HEK293T (cell line): ENCODE data around the gene VEPH1.

Experiments used
- CTCF ChIA-PET: fragments of 350-600 bp; formaldehyde crosslinking; extraction: SDS; loops from one replicate; lab custom pipeline; 2021; ENCODE audit warnings: antibody characterized with exemption, inconsistent platforms; lab: Yijun Ruan, JAX
- POLR2A ChIA-PET: fragments of 350-600 bp; formaldehyde crosslinking; extraction: SDS; loops from one replicate; lab custom pipeline; 2020; ENCODE audit warnings: antibody characterized with exemption, inconsistent platforms; lab: Yijun Ruan, JAX
- DNase-seq: peaks from one replicate; pipeline ENCODE4 v3.0.0; 2012; ENCODE audit warnings: mixed read lengths; ENCODE audit errors: extremely low spot score
- ARNT ChIP-seq: fragments of 450-650 bp; IDR thresholded peaks from 2 replicates; pipeline ENCODE4 v1.6.1; 2017; ENCODE audit warnings: mild to moderate bottlenecking
- BHLHE40 ChIP-seq: fragments of 450-650 bp; IDR thresholded peaks from 2 replicates; pipeline ENCODE4 v1.6.1; 2016; ENCODE audit warnings: mild to moderate bottlenecking, moderate library complexity, borderline replicate concordance
- CTBP1 ChIP-seq: fragments of 450-650 bp; IDR thresholded peaks from 2 replicates; pipeline ENCODE4 v1.6.1; 2016; ENCODE audit warnings: borderline replicate concordance
- ELF4 ChIP-seq: fragments of 450-650 bp; IDR thresholded peaks from 2 replicates; pipeline ENCODE4 v1.6.1; 2017; ENCODE audit warnings: antibody characterized with exemption
- FOXA1 ChIP-seq: fragments of 450-650 bp; IDR thresholded peaks from 2 replicates; pipeline ENCODE4 v1.6.1; 2016; ENCODE audit warnings: mild to moderate bottlenecking
- FOXK2 ChIP-seq: fragments of 450-650 bp; IDR thresholded peaks from 2 replicates; pipeline ENCODE4 v1.6.1; 2016; ENCODE audit warnings: mild to moderate bottlenecking
- FOXM1 ChIP-seq: fragments of 450-650 bp; IDR thresholded peaks from 2 replicates; pipeline ENCODE4 v1.6.1; 2017; ENCODE audit warnings: mild to moderate bottlenecking, borderline replicate concordance
- HDGF ChIP-seq: fragments of 450-650 bp; IDR thresholded peaks from 2 replicates; pipeline ENCODE4 v1.6.1; 2017; ENCODE audit warnings: antibody characterized with exemption, borderline replicate concordance
- L3MBTL2 ChIP-seq: fragments of 450-650 bp; conservative IDR thresholded peaks from 2 replicates; pipeline ENCODE4 v1.6.1; 2016; ENCODE audit warnings: mild to moderate bottlenecking
- LEF1 ChIP-seq: fragments of 450-650 bp; IDR thresholded peaks from 2 replicates; pipeline ENCODE4 v1.6.1; 2017; ENCODE audit warnings: mild to moderate bottlenecking, borderline replicate concordance
- NFRKB ChIP-seq: fragments of 450-650 bp; IDR thresholded peaks from 2 replicates; pipeline ENCODE4 v1.6.1; 2016; ENCODE audit warnings: mild to moderate bottlenecking, moderate library complexity
- PKNOX1 ChIP-seq: fragments of 450-650 bp; IDR thresholded peaks from 2 replicates; pipeline ENCODE4 v1.6.1; 2016
- SP1 ChIP-seq: fragments of 450-650 bp; IDR thresholded peaks from 2 replicates; pipeline ENCODE4 v1.6.1; 2017
- SUZ12 ChIP-seq: fragments of 450-650 bp; IDR thresholded peaks from 2 replicates; pipeline ENCODE4 v1.6.1; 2016; ENCODE audit warnings: mild to moderate bottlenecking
- TARDBP ChIP-seq: fragments of 450-650 bp; IDR thresholded peaks from 2 replicates; pipeline ENCODE4 v1.6.1; 2016
- ZNF384 ChIP-seq: fragments of 450-650 bp; IDR thresholded peaks from 2 replicates; pipeline ENCODE4 v1.6.1; 2016

Gene VEPH1

GRCh38 chr3:157495846-157496245 lies 7.4 kb downstream of the VEPH1 start:
- ChIA-PET POLR2A (no interaction called here), CTCF (no interaction called here)
- TF ChIP-seq TARDBP (no peak), HDGF (no peak), SP1 (no peak), LEF1 (no peak), PKNOX1 (peak; percentile 73)
- DNase-seq: no peak

GRCh38 chr3:157494581-157495281 lies 8.5 kb downstream of the VEPH1 start:
- TF ChIP-seq FOXA1 (no peak), ARNT (no peak), ELF4 (no peak), NFRKB (no peak), PKNOX1 (no peak)
- CTCF ChIA-PET: no interaction called here
- no peak for DNase-seq
- POLR2A ChIA-PET: no interaction called here

- CTCF ChIA-PET: interaction anchor here (0.5 kb wide), 1 partner anchor 287 kb away, joined by 7 read pairs; no protein-coding TSS in a partner anchor
- POLR2A ChIA-PET: no interaction called here
Measured at GRCh38 chr3:157493627-157494550, 9.3 kb downstream of the VEPH1 start.

GRCh38 chr3:157491136-157491535 lies 12.1 kb downstream of the VEPH1 start:
- TF ChIP-seq BHLHE40: no peak
- TF ChIP-seq PKNOX1: no peak
- TF ChIP-seq ARNT: no peak
- no peak for TF ChIP-seq NFRKB
- no peak for TF ChIP-seq HDGF
- no peak for TF ChIP-seq FOXM1
- TF ChIP-seq LEF1: no peak
- no peak for TF ChIP-seq FOXA1
- no peak for TF ChIP-seq L3MBTL2
- no peak for TF ChIP-seq ELF4
- no peak for TF ChIP-seq CTBP1
- no peak for TF ChIP-seq ZNF384
- TF ChIP-seq SUZ12: no peak
- CTCF ChIA-PET: interaction anchor here (0.7 kb wide), 1 partner anchor 402 kb away, joined by 3 read pairs; no protein-coding TSS in a partner anchor
- DNase-seq: no peak
- POLR2A ChIA-PET: no interaction called here

More at GRCh38 chr3:157493627-157494550, 9.3 kb downstream of the VEPH1 start:
- TF ChIP-seq FOXA1 (no peak), SUZ12 (no peak), PKNOX1 (0 out of 2 replicates have a peak, but pooled peaks have one; percentile 5), FOXK2 (no peak), CTBP1 (no peak), BHLHE40 (no peak), L3MBTL2 (no peak), LEF1 (no peak), ZNF384 (no peak)
- peak; percentile 17 for DNase-seq

- ChIA-PET POLR2A (no interaction called here), CTCF (interaction anchor here (0.8 kb wide), 1 partner anchor 148 kb away, joined by 4 read pairs; no protein-coding TSS in a partner anchor)
- no peak for DNase-seq
- TF ChIP-seq BHLHE40: no peak
- TF ChIP-seq NFRKB: no peak
- no peak for TF ChIP-seq L3MBTL2
- TF ChIP-seq ARNT: no peak
- TF ChIP-seq FOXA1: no peak
- TF ChIP-seq SP1: no peak
Measured at GRCh38 chr3:157488144-157488543, 15.1 kb downstream of the VEPH1 start.

GRCh38 chr3:157487339-157487738 lies 15.9 kb downstream of the VEPH1 start:
- ChIA-PET CTCF (no interaction called here), POLR2A (no interaction called here)
- no peak for DNase-seq
- TF ChIP-seq FOXK2 (no peak), L3MBTL2 (no peak), FOXA1 (no peak), HDGF (no peak), FOXM1 (no peak)
